Stimulated activated CD4-positive, alpha-beta T cell treated with anti-CD3 and anti-CD28 coated beads, Interleukin-1b, Interleukin-23, amount 100 ng/mL, for 4 hours (primary cell): ENCODE measurements around the gene THBS4.
A peak's percentile ranks its signal among the peaks of the same experiment; 100 is the strongest.
"Not testable (repeated sequence)": the region's sequence is repeated elsewhere in the genome, so short reads cannot be mapped to it uniquely, and the experiment has no call there.

ENCODE experiments used
- DNase-seq, 2 donors: peaks; one replicate each; pipeline ENCODE4 v3.0.0-alpha.2; 2020; ENCODE audit warnings: low read depth in 2 of 2

THBS4 gene

GRCh38 chr5:80076131-80077050 is 41.2 kb downstream of the THBS4 start:
- DNase-seq: no peak

- no peak for DNase-seq
These were observed 42.0 kb downstream of the THBS4 start for GRCh38 chr5:80077051-80077714.

- no peak for DNase-seq
These were observed 43.8 kb downstream of the THBS4 start for GRCh38 chr5:80078921-80079320.

- DNase-seq: no peak
These were observed 47.1 kb downstream of the THBS4 start for GRCh38 chr5:80082281-80082680.

- peak; percentile 31 to 52 for DNase-seq
These were observed 47.6 kb downstream of the THBS4 start for GRCh38 chr5:80082731-80083100.

GRCh38 chr5:80083101-80083890 is 48.1 kb downstream of the THBS4 start:
- DNase-seq: peak in 1 of 2 donors; percentile 11

GRCh38 chr5:80090884-80091166 is 55.7 kb downstream of the THBS4 start:
- no peak for DNase-seq

GRCh38 chr5:80091792-80092192 is 56.6 kb downstream of the THBS4 start:
- peak in 1 of 2 donors; percentile 20 for DNase-seq

- DNase-seq: no peak
These were observed 57.4 kb downstream of the THBS4 start for GRCh38 chr5:80092486-80093107.

GRCh38 chr5:80093796-80094195 is 58.6 kb downstream of the THBS4 start:
- no peak for DNase-seq

GRCh38 chr5:80094236-80094738 is 59.1 kb downstream of the THBS4 start:
- no peak for DNase-seq

- no peak for DNase-seq
These were observed 62.3 kb downstream of the THBS4 start for GRCh38 chr5:80097451-80097850.

GRCh38 chr5:80101993-80102392 is 66.8 kb downstream of the THBS4 start:
- DNase-seq: no peak

GRCh38 chr5:80103371-80103770 is 68.2 kb downstream of the THBS4 start:
- no peak for DNase-seq

- no peak for DNase-seq
These were observed 70.7 kb downstream of the THBS4 start for GRCh38 chr5:80105698-80106439.

- no peak for DNase-seq
These were observed 71.8 kb downstream of the THBS4 start for GRCh38 chr5:80106916-80107315.

GRCh38 chr5:80109646-80110478 is 74.7 kb downstream of the THBS4 start:
- DNase-seq: no peak

- not testable (repeated sequence) for DNase-seq
These were observed 76.3 kb downstream of the THBS4 start for GRCh38 chr5:80111376-80111990.

GRCh38 chr5:80114860-80115259 is 79.7 kb downstream of the THBS4 start:
- DNase-seq: no peak

- no peak for DNase-seq
These were observed 80.9 kb downstream of the THBS4 start for GRCh38 chr5:80116000-80116399.
